HG03354 (cell line): ENCODE results near the gene CIAO2A.
"Not testable (repeated sequence)": the region's sequence is repeated elsewhere in the genome, so short reads cannot be mapped to it uniquely, and the experiment has no call there.

ENCODE experiments used
- ATAC-seq: cut with Tn5 transposase; IDR thresholded peaks from one replicate; pipeline ENCODE4 v1.9.1; 2021; ENCODE audit warnings: mild to moderate bottlenecking; ENCODE audit not compliant: unreplicated experiment, poor library complexity, severe bottlenecking

CIAO2A gene, protein sequence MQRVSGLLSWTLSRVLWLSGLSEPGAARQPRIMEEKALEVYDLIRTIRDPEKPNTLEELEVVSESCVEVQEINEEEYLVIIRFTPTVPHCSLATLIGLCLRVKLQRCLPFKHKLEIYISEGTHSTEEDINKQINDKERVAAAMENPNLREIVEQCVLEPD

DNA sequence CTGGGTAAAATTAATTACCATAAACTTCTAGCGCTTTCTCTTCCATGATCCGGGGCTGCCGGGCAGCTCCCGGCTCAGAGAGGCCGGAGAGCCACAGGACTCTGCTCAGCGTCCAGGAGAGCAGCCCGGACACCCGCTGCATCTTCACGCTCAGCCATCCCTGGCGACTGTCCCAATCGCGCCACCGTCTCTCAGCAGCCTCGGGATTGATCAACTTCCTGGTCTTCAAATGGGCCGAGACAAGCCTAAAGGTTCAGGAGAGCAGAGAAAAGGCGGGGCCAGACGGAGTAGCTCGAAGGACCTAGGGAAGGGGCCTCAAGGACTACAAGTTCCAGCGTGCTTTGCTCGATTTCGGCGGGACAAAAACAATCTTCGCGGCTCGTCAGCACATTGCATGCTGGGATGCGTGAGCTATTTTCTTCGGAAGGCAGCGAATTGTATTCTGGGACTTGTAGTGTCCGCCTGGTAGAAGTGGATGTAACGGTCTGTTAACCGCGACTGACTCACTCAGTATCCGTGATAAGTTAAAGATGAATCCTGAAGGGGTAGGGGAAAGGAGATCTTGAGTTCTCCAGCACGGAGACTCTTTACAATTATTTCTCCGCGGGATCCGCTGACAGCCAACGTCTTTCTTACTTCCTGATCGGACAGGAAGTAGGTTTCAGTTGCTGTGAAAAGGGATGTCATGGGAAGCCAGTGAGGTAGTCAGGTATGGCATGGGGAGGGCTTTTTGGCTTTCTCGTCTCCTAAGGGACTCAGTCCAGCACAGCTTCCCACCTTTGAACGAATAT lies at the start of gene CIAO2A:
Gene CIAO2A (minus strand): TSS at position 212 of the 791 bp plus-strand sequence. CDS start 70 bp downstream, at position 142.
- peak; percentile 75 for ATAC-seq

DNA sequence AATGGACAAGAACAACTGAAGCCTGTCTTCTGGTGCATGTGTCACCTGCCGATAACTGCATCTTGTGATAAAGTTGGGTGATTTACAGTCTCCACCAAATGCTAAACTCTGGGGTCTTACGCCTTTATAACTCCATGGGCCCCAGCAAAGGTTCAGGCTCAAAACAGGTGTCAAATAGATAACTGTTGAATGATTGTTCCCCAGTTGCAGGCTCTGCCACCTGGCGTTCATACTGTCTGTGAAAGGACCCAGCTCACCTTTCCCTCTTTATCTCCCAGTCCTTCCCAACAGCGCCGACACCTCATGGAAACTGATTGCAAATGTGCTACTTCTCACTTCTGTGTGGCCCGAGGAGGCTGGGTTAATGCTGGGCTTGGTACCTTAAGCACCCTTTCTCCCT lies 49.6 kb upstream of the CIAO2A start:
- ATAC-seq, result no peak

DNA sequence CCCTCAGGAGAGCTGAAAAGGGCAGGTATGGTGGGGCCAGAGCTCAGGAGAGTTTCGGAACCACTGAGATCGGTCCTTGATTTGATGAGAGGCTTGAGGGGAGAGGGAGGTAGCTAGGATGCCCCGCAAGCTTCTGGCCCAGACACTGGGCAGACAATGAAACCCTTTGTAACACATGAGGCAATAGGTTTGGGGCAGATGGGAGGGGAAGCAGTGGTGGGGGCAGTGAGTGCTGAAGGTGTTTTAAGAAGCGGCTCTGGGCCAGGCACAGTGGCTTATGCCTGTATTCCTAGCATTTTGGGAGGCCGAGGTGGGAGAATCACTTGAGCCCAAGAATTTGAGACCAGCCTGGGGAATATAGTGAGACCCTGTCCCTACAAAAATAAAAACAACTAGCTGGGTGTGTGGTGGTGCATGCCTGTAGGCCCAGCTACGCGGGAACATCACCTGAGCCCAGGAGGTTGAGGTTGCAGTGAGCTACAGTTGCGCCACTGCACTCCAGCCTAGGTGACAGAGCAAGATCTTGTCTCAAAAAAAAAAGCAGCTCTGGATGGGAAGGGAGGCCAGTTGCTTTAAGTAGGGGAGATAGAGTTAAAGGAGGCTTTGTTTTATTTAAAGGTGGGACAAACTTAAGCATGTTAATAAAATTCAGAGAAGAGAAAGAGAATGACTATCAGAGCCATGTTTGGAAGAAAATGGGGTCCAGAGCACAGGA lies 48.3 kb upstream of the CIAO2A start:
- ATAC-seq, result no peak

DNA sequence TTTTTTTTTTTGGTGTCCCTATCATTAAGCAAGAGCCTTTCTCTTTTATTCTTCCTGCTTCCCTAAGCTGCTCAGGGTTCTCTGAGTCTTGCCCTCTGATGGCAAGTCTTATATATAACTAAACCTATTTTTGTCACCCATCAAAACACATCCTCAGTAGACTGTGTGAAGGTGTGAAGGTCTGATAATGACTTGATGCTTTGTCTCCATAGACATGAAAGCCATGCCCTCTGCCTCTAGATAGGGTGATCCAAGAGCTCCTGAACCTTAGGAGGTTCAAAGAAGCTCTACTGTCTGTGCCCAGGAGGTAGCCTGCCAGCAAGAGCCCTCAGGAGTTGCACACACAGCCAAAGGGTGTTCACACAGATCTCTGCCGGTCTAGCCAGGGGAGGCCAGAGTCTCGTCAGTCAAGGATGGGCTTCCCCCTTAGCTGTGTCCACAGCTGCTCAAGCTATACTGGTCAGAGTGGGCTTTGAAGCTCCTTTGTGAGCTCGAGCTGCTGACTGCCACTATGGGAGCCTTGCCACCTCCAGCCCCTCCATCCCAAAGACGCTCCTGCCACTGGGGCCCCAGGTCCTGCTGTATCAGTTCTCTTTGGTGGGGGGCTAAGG lies 44.8 kb upstream of the CIAO2A start:
- no peak for ATAC-seq

DNA sequence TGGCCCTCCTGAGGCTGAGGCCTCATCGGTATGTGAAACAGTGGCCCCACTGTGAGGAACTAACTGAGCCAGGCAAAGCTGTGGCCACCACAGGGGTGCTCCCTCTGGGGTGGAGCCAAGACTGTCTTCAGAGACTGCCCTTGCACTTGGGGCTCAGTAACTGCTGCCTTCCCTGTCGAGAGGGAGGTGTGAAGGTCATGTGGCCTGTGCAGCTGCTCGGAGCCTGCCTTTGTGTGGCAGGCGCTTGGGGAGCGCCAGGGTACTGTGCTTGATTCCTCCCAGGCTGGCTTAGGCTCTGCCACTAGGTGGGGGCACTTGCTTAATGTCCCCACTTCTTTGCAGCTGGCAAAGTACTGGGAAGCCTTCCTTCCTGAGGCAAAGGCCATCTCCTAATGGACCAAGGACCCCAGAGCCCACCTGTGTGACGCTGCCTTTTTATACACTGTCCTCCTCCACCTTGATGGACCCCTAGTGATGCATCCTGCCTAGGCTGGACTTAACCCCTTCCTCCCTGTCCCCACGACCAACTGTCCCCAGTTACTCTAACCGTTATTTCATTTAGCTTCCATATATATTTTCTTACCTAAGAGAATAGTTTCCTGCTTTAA lies 43.7 kb upstream of the CIAO2A start:
- ATAC-seq, result no peak

DNA sequence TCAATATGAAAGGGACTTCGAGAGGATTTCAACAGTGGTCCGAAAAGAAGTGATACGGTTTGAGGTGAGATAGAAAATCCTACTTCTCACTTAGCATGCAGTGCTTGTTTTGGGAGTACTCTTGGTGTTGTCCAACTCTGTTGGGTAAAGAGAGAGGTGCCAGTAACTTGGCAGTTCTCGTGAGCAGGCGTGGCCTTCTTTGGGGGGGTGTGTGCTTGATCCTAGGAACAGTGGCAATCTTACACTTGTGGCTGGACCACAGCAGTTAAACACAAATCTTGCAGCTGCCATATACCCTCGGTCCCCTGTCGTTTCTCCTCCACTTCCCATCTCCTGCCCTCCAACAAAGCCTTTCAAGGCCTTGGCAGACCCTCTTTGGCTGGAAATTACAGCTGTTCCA lies 42.7 kb upstream of the CIAO2A start:
- no peak for ATAC-seq

DNA sequence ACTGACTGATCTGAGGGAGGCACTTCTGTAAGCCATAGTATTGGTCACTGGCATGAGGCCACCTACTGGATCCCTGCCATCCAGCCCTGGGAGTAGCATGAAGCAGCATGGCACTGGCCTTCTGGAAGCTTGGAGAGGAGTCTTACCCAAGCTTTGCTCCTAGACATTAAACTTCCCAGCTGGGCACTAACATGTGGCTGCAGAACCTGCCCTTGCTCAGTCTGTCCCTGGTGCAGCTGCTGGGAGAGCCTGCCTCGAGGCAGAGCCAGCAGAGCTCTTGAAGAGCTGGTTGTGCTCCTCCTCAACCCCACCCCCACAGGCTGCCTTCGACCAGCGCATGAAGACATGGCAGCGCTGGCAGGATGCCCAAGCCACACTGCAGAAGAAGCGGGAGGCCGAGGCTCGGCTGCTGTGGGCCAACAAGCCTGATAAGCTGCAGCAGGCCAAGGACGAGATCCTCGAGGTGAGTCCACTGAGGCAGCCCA lies 40.7 kb upstream of the CIAO2A start:
- no peak for ATAC-seq

DNA sequence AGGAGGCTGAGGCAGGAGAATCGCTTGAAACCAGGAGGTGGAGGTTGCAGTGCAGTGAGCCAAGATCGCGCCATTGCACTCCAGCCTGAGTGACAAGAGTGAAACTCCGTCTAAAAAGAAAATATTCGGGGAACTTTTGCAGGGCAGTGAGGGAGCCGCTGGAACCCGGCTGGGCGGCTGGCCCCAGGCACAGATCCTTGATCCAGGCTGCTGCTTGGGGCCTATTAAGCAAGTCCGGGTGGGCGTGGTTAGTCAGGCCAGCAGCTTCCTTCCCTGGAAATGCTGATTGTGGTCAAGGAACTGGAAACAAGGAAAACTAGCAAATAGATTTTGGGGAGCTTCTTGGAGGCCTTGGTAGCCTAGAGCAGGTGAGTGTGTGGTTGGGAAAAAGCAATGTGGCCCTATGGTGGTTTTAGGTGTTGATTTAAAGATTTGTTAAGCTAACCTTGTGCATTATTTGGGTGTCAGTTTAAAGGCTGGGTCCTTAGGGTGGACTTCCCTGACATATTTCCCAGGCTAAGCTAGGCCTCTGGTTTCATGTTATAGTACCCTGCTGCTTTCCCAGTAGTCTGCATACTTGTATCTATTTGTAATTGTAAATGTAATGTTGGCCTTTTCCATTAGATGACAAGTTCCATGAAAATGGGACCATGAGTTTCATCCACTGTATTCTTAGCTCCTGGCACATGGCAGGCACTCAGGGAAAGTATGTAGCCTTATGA lies 40.1 kb upstream of the CIAO2A start:
- no peak for ATAC-seq

DNA sequence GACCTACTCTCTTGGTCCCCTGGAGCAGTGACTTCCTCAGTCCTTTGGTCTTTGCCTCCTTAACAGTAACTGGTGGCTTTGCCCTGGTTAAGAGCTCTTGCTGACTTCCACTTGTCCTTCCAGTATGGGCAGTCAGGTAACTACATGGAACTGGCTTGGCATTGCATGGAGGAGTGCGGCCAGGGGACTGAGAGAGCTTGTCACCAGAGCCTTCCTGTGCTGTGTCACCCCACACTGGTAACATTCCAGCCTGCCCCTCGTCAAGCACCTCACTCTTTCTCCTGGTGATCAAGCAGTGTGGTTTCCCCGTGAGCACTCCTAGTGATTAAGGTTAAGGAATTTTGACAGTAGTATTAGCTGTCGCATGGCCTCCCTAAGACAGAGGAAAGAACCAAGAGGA lies 38.6 kb upstream of the CIAO2A start:
- no peak for ATAC-seq

DNA sequence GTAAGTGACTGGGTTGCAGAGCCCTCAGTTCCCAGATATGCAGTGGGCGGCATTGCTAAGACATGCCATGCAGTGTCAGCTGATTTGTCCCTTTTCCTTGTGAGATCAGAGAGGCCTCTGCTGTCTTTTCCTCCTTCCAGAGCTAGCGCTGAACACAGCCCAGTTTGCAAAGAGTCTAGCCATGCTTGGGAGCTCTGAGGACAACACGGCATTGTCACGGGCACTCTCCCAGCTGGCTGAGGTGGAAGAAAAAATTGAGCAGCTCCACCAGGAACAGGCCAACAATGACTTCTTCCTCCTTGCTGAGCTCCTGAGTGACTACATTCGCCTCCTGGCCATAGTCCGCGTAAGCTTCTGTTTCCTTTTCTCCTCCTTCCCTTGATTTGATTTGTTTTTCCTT lies 37.9 kb upstream of the CIAO2A start:
- no peak for ATAC-seq

DNA sequence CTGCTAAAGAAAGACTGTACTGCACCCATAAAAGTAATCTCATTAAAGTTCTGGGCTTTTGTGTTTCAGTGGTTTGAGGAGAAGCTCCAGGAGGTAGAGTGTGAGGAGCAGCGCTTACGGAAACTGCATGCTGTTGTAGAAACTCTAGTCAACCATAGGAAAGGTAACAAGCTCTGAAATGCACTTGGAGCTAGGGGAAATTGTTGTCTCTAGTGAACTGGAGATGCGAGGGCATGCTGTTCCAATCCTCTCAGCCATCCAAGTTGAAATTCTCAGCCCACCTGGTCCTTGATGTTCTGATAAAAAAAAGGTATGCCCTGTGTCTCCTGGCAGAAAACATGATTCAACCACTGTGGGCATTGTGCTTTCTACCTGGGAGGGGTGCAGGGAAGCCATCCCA lies 36.5 kb upstream of the CIAO2A start:
- no peak for ATAC-seq

DNA sequence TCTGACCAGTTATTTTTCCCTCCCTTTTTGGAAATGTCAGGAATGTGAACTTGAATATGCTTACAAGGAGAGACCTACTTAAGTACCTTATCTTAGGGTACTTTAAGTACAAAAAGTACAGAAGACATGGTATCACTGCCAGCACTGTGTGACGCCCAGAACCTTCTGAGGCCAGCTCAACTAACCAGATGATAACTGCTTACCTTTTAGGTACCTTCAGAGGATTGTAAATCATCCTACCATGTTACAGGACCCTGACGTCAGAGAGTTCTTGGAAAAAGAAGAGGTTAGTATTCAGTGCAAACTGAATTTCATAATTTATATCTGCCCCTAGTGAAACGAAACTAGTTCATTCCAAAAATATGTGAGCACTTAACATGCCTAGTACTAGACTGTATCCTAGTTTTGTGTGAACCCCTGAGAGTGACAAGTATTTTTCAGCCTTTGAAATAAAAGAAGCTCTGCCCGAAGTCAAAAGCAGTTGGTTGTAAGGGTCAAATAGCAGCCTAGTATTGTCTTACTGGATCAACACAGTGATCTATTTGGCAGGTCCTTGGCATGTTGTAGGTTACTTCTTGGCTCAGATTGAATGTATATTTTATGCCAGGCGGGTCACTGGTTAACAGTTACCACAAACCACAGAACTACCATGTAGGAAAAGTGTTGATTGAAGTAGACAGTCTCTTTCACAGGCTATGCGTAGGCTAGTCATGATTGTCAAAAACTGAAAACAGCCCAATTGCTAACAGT lies 34.1 kb upstream of the CIAO2A start:
- ATAC-seq, result no peak

DNA sequence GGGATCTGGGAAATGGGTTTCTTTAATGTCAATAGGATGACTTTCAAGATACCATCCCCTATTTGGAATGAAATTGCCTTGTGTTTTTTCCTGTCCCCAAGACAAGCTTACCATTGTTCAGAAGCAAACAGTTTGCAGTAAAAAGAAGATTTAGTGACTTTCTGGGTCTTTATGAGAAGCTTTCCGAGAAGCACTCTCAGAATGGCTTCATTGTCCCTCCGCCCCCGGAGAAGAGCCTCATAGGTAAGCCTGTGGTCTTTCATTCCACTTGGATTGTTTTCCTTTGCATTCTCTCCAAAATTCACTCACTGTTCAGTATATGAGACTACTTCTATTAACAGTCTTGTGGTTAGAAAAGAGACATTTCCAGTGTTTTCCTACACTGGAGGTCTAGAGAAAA lies 32.3 kb upstream of the CIAO2A start:
- no peak for ATAC-seq

DNA sequence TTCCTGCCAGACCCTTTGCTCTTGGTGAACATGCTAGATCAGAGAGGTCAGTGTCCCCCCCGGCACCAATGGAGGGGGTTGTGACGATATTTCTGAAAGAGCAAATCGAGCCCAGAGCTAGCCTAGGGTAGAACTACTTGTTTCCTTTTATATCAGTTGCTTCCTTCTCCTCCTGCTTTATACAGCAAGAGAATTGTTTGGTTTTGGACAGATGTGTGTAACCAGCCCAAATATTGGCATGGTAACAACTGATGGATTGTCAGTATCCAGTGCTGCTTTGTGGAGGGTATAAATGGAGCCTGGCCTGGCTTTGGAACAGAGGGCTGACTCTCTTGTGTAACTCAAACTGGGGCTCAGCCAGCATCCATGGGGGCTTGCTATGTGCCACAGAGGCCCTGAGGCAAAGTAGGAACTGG lies 29.3 kb upstream of the CIAO2A start:
- no peak for ATAC-seq

DNA sequence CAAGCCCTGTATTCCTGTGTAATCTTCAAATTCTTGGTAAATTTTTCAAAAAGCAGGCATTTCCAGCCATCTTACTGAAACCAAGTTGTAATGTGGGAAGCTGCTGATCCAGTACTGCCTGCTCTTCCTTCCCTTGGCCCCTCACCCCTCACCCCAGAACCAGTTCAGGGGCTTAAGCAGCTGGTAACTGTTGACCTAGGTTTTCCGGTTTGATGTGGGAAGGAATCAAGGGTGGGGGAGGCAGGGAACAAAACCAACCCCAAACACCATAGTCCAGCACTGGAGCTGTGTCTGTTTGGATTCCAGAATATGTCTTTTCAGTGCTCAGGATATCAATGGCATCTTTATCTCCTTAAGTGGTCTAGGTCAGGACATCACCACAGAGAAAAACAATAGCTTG lies 28.8 kb upstream of the CIAO2A start:
- no peak for ATAC-seq

DNA sequence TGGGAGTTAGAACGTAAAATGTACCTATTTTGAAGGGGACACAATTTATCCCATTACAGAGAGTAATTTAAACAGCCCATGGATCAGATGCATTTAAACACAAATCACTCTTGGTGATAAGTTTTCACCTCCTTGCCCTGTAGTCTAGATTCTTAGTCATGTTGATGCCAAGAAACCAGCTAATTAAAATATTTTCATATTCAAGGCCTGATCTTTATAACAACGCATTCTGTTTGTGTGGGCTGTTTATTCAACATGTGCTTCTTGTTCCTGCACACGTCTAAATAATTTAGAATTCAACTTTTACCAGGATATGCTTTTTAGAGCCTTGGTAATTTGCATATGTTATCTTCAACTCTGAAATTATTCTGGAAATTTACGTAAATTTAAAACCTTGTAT lies 28.0 kb upstream of the CIAO2A start:
- no peak for ATAC-seq

DNA sequence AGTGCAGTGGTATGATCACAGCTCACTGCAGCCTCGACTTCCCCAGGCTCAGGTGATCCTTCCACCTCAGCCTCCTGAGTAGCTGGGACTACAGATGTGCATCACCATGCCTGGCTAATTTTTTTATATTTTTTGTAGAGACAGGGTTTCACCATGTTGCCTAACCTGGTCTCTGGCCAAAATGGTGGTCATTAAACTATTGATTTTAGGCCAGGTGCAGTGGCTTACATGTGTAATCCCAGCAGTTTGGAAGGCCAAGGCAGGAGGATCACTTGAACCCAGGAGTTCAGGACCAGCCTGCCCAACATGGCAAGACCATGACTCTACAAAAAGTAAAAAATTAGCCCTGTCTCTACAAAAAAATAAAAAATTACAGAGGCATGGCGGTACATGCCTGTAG lies 26.7 kb upstream of the CIAO2A start:
- ATAC-seq, result not testable (repeated sequence)

DNA sequence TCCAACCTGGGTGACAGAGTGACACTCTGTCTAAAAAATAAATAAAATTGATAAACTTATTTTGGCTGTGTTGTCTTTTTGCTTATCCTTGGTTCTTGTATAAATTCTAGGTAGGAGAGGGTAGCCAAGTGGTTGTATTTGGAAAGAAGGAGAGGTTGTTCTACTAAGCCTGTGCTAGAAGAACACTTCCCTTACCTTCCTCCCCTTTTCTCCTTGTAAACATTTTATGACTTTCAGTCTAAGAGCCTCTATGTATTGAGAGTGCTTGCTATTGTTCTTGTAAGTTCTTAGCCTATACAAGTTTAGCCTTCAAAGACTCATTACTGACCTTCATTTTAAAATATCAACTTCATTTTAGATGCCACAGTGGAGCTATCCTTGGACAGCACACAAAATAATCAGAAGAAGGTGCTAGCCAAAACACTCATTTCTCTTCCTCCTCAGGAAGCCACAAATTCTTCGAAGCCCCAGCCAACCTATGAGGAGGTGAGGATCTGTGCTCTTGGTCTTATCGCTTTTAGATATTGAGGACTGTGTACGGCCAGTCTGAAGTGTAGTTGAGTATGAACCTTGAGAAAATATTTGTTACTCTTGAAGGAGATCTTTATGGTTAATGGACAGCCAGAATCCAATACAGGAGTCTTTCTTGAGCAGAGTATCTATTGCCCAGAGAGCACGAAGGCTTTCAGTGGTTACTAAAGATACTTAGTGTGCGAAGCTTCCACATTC lies 24.3 kb upstream of the CIAO2A start:
- no peak for ATAC-seq
